Inferior parietal cortex (tissue), 1 donor: ENCODE data around the gene EDARADD.
"Not testable (repeated sequence)": the region's sequence is repeated elsewhere in the genome, so short reads cannot be mapped to it uniquely, and the experiment has no call there.

ENCODE experiments used
- DNase-seq: peaks from one replicate; pipeline ENCODE4 v3.0.0-alpha.2; 2016; ENCODE audit errors: extremely low spot score

The EDARADD gene

DNA sequence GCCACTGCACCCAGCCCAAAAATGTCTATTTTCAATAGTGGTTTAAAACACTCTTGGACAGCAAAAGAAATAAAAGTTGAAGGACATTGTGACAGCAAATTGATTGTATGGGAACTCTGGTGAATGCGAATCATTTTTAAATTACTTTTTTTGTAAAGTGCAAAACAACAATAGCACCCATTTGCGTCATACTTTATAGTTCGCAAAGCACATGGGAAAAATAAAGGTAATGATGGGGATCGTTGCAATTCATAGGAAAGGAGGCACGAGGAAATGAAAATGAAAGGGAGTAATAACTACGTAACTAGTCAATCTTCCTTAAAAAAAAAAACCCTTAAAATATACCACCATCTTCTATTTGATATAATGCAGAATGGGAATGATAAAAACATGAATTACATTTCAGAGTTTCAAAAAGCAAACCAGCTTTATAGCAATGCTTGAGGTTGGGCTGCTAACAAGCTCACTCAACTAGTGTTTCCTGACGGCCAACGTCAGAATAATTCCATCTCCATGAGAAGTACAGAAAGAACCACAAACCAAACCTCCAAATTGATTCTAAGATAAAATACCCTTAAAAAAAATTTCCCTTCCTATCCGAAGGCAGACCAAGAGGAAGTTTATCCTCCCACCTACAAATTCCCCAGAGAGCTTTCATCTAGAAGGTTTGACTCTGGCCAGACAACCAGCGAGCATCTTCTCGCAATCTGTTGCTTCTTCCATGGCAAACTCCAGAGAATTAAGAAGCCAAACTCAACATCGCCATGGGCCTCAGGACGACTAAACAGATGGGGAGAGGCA, at the start of gene EDARADD:
EDARADD (plus strand) TSS at position 606 of the 801 bp plus-strand sequence; CDS start at position 765, 159 bp downstream.
- no peak for DNase-seq

GRCh38 chr1:236345728-236346127, 48.4 kb upstream of the EDARADD start:
- no peak for DNase-seq

GRCh38 chr1:236348071-236348470, 46.0 kb upstream of the EDARADD start:
- no peak for DNase-seq

DNA sequence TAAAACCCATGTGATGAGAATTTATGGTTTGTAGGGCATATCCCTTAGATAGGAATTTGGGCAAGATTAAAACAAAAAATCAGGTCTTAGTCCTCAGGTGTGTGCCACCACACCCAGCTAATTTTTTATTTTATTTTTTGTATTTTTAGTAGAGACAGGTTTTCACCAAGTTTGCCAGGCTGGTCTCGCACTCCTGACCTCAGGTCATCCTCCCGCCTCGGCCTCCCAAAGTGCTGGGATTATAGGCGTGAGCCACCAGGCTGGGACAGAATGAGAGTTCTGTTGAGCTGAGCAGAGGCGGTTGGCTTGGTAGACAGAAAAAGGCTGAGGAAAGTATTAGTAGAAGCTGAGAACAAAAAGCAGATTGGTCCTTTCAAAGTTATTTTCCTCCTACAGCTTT, 43.8 kb upstream of the EDARADD start:
- no peak for DNase-seq

DNA sequence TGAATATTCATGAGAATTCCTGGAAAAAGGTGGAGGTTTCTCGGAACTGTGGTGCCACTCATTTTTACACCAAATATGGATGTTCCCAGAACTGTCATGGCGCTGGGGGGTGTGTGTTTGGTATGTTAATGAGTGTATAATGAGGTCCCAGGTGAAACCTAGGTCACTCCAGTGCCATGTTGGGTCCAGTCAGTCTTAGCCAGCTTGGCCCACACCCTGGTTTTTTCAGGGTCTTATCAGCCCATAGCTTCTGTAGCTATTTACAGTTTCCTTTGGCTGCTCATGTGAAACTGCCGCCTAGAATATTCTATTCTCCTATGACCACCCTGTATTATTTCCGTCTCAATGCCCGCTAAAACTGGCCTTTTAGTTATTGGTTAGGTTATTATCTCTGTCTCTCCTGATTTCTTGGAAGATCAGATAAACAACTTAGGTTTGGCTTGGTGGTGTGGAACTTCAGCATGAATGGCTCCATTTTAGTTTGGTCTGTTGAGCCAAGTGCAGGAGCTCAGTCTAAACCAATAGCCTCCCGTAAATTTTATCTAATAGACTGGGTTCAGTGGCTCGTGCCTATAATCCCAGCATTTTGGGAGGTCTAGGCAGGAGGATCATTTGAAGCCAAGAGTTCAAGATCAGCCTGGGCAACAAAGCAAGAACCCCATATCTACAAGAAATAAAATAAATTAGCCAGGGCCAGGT, 42.1 kb upstream of the EDARADD start:
- DNase-seq, result peak; percentile 3

- DNase-seq, result not testable (repeated sequence)
Measured at GRCh38 chr1:236352747-236353146, 41.3 kb upstream of the EDARADD start.

DNA sequence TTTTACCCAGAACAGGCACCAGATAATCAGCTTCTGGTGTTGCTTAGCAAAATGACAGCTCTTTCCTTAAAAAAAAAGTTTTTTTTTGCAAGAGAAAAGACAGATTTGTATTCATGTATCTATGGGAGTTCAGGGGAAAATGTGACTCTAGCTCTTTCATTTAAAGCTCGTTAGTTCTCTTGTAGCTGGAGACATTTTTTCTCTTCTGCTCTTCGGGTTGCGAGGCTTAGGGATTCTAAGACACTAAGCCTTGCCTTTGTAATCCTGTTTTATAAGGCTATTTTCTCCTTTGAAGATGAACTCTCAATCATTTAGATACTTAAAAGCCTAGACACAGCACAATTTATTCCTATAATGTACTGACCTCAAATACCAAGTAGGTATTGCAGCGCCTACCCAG, 40.3 kb upstream of the EDARADD start:
- no peak for DNase-seq

DNA sequence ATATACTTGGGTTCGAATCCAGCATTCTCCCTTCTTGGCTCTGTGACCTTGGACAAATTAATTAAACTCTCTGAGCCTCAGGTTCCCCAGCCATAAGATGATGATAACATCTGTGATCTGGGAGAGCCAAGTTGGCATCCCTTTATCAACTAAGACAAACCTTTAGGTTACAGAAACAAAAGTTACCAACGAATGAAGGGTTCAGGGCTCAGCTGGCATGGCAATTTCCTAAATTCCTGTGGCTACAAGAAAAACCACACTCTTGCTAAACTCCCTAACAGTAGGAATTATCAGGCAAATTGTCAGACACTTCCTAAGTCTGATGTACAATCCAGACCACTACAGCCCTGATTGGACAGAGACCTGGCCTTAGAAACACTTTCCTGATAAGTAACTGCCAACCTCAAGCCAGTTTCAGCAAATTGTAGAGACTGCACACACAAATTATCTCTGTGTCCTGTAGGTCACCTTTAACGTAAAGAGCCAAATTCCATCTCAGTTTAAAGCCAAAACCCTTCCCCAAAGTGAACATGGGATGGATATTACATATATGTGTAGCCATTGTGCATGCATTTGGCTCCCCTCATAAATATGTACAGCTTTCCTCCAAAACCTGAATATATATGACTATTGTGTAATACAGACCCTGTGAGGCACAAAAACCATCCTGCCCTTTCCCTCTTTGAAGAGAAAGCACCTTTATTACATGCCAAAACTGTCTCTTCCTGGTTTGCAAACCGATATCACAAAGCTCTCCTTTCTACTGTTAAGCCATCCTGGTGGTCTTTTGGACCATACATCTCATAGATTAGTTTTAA, 39.5 kb upstream of the EDARADD start:
- DNase-seq, result no peak

- no peak for DNase-seq
Measured at GRCh38 chr1:236356141-236356540, 37.9 kb upstream of the EDARADD start.

DNA sequence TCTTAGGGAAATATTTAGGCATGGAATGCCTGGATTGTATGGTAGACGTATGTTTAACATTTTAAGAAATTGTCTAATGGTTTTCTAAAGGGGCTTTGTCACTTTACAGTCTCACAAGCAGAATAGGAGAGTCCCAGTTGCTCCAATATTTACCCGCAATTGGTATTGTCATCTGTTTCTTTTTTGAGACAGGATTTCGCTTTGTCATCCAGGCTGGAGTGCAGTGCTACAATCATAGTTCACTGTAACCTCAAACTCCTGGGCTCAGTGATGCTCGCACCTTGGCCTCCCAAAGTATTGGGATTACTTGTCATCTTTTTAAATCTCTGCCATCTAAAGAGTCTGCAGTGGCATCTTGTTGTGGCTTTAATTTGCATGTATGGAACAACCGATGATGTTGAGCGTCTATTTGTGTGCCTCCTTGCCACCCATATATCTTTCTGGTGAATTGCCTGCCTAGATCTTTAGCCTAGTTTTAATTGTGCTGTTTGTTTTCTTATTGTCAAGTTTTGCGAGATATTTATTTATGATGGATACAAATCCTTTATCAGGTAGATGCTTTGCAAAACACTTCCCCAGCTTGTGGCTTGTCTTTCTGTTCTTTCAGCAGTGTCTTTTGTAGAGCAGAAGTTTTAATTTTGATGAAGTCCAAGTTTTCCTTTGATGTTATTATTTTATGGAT, 32.0 kb upstream of the EDARADD start:
- DNase-seq, result no peak

DNA sequence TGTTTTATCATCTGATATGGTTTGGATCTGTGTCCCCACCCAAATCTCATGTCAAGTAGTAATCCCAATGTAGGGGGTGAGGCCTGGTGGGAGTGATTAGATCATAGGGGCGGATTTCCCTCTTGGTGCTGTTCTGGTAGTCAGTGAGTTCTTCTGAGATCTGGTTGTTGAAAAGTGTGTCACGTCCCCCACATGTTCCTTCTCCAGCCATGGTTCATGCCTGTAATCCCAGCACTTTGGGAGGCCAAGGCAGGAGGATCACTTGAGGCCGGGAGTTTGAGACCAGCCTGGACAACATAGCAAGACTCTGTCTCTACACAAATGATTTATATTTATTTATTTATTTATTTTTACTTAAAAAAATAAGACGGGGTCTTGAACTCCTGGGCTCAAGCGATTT, 30.8 kb upstream of the EDARADD start:
- DNase-seq, result no peak

DNA sequence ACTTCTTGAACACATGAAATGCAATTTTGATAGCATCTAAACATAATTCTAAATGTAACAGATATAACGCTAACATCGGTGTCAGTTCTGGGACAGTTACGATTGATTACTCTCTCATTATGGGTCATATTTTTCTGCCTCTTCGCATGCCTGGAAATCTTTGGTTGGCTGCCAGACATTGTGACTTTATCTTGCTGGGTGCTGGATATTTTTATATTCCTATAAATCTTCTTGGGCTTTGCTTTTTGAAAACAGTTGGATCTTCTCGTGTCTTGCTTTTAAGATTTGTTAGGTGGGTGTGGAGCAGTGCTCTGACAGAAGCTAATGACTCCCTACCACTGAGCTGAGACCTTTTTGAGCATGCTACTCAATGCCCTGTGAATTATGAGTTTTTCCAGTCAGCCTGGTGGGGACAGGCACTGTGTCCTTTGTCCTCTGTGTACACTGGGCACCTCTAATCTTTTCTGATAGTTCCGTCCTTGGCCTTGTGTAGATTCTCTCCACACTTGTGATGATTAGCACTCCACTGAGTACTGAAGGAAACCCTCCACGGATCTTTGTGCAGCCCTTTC, 28.0 kb upstream of the EDARADD start:
- no peak for DNase-seq

- not testable (repeated sequence) for DNase-seq
Measured at GRCh38 chr1:236366681-236367080, 27.4 kb upstream of the EDARADD start.

DNA sequence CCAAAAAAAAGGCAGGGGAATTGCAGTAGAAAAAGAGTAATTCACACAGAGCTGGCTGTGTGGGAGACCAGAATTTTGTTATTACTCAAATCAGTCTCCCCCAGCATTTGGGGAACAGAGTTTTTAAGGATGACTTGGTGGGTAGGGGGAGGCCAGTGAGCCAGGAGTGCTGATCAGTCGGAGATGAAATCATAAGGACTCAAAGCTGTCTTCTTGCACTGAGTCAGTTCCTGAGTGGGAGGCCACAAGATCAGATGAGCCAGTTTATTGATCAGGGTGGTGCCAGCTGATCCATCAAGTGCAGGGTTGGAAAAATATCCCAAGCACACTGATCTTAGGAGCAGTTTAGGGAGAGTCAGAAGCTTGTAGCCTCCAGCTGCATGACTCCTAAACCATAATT, 23.7 kb upstream of the EDARADD start:
- no peak for DNase-seq

- no peak for DNase-seq
Measured at GRCh38 chr1:236371083-236371482, 23.0 kb upstream of the EDARADD start.

DNA sequence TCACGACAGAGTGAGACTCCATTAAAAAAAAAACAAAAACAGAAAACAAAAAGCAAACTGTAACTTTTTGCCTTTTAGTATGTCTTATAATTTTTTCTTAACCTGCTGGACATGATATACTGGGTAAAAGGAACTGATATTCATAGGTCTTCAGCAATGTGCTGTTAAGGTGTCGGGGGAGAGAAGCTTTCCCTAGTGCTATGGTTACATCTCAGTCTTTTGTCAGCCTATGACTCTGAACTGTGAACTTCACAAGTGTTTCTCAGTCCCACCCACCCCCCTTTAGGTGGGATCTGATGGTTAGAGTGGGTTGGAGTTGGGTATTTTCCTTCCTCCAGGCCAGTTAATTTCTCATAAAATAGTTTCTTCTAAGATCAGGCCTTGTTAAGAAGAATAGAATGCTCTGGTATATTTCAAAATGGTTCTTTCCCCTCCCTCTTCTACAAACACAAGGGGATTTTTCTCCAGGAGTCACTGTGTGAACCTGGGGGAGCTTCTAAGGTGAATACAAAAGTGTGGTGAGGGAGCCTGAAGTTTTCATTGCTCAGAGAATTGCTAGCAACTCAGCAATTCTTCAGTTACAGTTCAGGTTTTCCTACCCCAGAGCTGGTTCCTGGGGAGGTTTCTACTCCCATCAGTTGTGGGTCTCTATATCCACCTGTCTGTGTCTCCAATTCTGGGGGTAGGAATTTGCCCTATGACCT, 16.1 kb upstream of the EDARADD start:
- no peak for DNase-seq

DNA sequence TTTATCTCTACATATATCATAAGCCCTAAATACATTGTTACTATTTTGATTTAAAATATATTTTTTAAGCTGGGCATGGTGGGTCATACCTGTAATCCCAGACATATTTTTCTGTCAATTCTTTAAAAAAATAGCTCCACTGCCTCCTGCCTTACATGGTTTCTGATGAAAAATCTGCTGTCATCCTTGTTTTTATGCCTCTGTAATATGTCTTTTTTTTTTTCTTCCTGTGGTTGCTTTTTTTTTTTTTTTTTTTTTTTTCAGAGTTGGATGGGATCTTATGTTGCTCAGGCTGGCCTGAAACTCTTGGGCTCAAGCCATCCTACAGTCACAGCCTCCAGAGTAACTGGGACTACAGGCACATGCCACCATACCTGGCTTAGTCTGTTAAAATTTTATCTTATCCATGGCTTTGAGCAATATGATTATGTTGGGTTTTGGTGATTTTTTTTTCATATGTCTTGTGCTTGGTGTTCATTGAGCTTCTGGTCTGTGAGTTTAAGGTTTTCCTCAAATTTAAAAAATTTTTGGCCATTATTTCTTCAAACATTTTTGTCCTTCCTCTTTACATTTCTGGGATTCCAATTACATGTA, 12.4 kb upstream of the EDARADD start:
- no peak for DNase-seq

- no peak for DNase-seq
Measured at GRCh38 chr1:236388332-236388731, 5.8 kb upstream of the EDARADD start.

DNA sequence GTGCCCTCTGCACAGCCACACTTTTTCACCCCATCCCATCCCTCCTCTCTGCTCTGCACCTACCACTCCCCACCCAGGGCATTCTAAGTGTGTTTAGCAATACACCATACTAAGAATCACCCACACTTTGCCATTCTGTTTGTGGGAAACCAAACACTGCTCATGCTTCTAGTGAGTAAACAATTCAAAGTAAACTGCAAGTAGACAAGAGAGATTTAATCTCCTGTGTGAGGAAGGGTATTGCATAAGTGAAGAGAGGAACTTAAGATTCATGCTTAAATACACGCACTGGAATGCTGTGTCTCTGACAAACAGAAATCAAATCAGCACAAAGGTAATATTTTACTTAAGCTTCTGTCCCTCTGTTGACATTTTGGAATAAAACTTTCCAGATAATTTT, 4.8 kb upstream of the EDARADD start:
- DNase-seq, result no peak

DNA sequence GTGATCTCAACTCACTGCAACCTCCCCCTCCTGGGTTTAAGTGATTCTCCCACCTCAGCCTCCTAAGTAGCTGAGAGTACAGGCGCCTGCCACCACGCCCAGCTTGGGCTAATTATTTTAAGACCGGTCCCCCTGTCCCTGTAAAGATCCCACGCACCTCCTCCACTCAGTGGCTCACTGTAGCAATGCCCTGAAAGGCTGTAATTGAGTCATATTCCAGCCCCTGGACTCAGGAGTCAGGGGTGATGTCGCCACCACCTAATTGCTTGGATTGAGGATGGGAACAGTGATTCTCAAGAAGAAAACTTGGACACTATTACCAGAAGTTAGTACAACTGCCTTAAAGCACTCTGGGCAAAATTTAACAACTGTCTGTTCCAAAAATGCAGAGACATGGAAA, 3.1 kb upstream of the EDARADD start:
- DNase-seq, result no peak
